Stimulated activated CD4-positive, alpha-beta T cell treated with anti-CD3 and anti-CD28 coated beads, Interleukin-1b, Interleukin-23, amount 100 ng/mL, for 24 hours (primary cell): Measurements from ENCODE around the gene PPP1R11.
A peak's percentile ranks its signal among the peaks of the same experiment; 100 is the strongest.
"Not testable (repeated sequence)": the region's sequence is repeated elsewhere in the genome, so short reads cannot be mapped to it uniquely, and the experiment has no call there.

Experiments used
- DNase-seq, 4 experiments: peaks; one replicate each; pipeline ENCODE4 v3.0.0-alpha.2; 2020; ENCODE audit warnings: low read depth in 4 of 4, low spot score in 1 of 4

Gene PPP1R11, protein sequence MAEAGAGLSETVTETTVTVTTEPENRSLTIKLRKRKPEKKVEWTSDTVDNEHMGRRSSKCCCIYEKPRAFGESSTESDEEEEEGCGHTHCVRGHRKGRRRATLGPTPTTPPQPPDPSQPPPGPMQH

GRCh38 chr6:30066577-30067459 is at the start of gene PPP1R11:
PPP1R11 (plus strand) TSS chr6:30067198; CDS start chr6:30067411, 213 bp downstream.
- DNase-seq = peak; percentile 94 to 98 (median 96)

DNA sequence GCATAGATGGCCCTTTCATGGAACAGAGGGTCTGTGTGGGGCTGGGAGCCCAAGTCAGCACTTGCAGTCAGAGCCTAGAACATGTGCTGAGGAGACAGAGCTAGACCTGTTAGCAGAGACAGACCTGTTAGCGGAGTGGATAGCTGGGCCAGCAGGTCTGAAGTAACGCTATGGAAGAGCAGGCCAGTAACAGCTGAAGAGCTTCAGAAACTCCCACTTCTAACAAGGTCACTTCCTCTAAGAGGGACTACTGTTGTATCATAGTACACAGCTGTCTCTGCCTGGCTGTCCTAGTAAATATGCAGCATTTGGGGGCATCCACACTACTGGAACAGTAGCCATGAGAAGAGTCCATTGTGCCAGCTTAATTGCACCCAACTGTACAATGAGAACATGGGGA is 47.2 kb upstream of the PPP1R11 start:
- DNase-seq = no peak

- no peak for DNase-seq
Measured at GRCh38 chr6:30020626-30021025, 46.4 kb upstream of the PPP1R11 start.

DNA sequence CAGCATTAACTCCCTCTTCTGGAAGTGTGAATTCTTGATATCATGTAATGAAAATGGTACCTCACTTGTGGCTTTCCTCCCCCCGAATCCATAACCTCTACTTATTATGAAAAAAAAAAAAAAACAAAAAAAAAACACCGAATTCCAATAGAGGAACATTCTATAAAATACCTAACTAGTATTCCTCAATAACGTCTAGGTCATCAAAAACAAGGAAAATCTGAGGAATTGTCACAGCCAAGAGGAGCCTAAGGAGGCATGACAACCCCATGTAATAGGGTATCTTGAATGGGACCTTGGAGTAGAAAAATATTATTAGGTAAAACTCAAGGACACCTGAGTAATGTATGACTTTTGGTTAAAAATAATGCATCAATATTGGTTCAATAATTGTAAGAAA is 44.8 kb upstream of the PPP1R11 start:
- no peak for DNase-seq

DNA sequence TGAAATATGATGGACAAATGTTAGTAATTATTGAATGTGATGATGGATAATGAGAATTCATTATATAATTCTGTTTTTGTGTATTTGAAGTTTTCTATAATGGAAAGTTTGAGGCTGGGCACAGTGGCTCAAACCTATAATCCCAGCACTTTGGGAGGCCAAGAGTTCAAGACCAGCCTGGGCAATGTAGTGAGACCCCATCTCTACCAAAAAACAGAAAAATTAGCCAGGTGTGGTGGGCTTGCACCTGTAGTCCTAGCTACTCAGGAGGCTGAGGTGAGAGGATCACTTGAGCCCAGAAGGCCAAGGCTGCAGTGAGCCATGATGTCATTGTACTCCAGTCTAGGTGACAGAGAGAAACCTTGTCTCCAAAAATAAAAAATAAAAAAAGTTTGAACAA is 44.3 kb upstream of the PPP1R11 start:
- not testable (repeated sequence) for DNase-seq

DNA sequence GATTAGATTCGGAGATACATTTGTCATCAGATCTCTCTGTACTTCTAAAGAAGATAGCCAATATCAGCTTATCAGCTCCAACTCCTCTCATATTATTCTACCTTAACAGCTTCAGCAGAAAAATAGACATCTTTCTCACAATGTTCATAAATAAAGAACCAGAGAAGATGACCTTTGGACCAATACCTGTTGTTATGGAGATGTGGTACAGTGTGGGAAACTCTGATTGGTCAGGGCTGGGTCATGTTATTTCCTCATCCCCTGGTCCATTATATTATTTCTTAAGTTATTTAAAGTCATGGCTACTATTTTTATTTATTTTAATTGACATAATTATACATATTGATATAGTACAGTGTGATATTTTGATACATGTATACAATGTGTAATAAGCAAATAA is 41.8 kb upstream of the PPP1R11 start:
- DNase-seq = no peak

DNA sequence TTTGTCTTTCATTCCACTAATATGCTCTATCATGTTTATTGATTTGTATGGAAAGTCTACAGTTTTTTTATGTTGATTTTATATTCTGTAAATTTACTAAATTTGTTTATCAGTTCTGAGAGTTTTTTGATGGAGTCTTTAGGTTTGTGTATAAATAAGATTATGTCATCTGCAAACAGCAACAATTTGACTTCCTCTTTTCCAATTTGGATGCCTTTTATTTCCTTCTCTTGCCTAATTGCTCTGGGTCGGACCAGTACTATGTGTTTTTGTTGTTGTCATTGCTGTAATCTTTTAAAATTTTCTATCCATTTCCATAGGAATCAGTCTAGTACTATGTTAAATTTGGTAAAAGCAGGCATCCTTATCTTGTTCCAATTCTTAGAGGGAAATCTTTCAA is 37.4 kb upstream of the PPP1R11 start:
- DNase-seq = no peak

- DNase-seq = no peak
Measured at GRCh38 chr6:30031381-30031780, 35.6 kb upstream of the PPP1R11 start.

GRCh38 chr6:30033440-30033839 is 33.6 kb upstream of the PPP1R11 start:
- not testable (repeated sequence) for DNase-seq

DNA sequence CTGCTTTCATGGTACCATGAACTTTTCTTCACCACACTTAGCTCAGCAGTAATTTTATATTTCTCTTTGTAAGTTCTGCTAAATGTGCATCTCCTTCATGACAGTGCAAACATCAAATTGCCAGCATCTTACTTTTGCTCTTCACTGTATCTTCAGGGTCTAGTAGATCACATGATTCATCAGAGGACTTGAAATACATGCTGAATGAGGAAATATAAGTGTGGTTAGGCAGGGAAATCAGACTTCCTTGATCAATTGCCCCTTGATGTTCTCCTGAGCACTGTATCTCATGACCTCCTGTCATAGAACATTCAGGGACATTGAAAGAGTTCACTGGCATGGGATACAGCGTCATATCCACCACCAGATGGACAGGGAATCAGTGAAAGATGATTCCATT is 31.2 kb upstream of the PPP1R11 start:
- DNase-seq = no peak

DNA sequence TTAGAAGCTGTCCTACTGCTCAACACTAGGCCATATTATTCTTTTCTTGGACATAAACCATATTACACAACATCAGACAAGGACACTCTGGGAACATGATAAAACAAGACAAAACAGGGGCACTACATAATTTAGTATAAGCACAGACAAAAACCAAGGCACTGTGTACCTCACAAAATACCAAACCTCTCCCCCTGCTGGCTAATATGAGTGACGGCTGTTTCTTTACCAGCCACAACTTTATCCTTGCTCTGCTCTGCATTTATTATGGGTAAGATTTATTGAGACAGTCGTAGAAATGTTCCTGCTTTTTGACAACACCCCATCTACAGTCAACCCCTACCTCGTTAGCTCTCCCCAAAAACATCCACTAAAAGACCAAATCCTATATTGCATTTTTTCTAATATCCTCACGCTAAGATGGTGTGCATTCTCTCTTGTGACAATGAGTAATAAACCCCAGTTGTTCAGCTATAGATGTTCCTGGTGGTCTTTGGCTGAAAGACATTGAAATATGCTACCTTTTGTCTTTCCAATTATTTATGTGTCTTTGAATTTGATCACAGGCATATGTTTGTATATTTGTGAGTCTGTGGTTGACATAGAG is 29.7 kb upstream of the PPP1R11 start:
- no peak for DNase-seq

- no peak for DNase-seq
Measured at GRCh38 chr6:30041221-30041620, 25.8 kb upstream of the PPP1R11 start.

- no peak for DNase-seq
Measured at GRCh38 chr6:30041821-30042220, 25.2 kb upstream of the PPP1R11 start.

GRCh38 chr6:30042476-30042875 is 24.5 kb upstream of the PPP1R11 start:
- DNase-seq = no peak

DNA sequence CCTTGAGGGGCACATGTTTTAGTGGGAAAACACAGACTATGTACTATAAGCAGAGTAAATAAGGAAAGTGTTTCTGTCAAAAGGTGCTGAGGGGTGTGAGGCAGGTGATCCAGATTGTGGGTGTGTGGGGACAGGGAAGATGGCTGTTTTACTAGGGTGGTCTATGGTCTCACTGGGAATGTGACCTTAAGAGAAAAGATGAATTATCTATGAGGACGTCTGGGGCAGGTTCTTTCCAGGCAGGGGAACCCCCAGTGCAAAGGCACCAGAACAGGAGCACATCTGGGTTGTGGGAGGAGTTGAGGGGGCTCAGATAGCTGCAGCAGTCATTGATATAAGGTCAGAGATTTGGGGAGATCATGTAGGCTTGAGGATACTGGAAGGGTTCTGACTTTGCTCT is 24.1 kb upstream of the PPP1R11 start:
- DNase-seq = no peak

DNA sequence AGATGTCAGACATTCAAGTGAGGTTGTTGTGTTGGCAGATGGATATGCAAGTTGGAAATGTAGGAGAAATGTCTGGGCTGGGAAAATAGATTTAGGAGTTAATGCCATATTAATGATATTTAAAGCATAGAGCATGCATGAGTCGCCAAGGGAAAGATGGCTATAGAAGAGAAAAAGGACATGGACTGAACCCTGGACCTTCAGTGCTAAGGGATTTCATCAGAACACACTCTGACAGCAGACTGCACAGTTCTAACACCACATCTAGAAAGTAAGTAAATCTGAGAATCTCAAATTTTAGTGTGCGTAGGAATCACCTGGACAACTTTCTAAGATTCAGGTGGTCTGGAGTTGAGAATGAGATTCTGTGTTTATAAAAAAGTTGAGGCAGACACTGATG is 23.3 kb upstream of the PPP1R11 start:
- no peak for DNase-seq

DNA sequence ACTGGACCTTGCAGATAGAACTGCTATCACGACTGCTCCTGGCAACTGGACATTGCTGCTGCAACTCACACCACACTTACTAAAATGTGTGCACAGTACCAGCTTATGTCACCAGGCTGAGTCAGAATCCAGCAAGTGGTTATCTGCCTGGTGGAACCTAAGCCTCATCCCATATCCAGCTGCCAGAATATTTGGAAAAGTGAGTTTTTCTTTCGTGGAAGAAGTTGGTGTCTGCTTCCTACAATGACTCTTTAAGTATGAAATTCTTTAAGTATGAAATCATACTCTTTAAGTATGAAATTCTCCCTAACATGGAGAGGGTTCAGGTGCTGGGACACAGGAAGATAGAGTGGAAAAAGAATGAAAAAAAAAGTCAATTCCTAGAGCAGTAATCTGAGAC is 22.4 kb upstream of the PPP1R11 start:
- DNase-seq = no peak

GRCh38 chr6:30047220-30047619 is 19.8 kb upstream of the PPP1R11 start:
- no peak for DNase-seq

- DNase-seq = no peak
Measured at GRCh38 chr6:30053682-30054081, 13.3 kb upstream of the PPP1R11 start.

DNA sequence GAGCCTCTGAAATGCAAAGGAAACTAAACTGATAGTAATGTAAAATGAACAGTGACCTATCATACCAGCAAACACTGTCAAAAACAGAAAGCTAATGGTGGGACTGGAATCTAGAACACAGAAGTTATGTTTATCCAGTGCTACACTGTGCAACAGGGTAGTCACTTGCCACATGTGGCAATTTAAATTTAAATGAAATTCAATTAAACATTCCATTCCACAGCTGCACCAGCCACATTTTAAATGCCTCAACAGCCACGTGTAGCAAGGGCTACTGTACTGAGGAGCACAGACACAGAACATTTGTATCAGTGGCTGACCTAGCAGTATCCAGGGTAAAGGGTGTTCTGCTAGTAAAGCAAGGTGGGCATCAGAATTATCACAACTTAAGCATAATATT is 11.5 kb upstream of the PPP1R11 start:
- no peak for DNase-seq

DNA sequence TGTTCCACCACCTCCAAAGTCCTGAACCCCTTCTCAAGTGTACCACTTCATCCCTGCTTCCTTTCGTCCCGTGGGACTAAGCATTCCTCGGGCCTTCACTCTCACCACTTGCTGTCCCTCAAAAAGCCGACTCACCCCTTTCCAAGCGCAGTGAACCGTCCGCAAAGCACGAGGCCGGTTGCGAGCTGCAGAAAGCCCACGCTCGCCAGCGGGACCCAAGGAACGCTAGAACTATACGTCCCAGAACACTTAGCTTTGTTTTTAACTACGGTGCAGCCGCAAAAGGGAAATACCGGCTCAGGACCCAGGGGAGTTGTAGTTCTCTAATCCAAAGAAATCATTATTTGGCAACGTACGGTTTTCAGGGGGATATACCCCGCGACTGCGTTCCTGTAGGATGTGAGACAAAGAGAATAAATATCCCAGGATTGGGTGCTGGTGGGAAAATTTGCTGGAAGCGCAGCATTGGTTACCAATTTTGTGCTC is 6.3 kb upstream of the PPP1R11 start:
- no peak for DNase-seq
